ENCODE results near the gene CORIN.

The CORIN gene

GRCh38 chr4:47837908-47838294 is at the start of gene CORIN:
TSS of gene CORIN (minus strand) at chr4:47838067. CDS start at chr4:47837949, 118 bp downstream.
- DNase-seq = no peak

DNA sequence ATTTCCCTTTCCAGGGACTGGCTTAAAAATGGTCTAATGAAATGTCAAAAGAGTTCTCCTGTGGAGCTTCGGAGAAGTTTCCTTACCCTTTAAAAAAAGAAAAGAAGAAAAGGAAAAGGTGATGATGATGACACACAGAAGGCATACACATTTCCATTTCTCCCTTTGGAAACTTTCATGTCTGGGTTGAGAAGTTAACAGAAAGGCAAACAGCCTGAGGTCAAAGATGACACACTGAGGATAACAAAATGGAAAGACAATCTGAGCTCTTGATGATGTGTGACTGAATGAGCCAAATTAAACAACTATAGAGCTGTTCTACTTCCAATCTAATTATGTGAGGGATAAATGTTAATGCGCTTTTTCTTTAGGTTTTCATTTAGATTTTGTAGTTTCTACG is 44.4 kb upstream of the CORIN start:
- DNase-seq = no peak

DNA sequence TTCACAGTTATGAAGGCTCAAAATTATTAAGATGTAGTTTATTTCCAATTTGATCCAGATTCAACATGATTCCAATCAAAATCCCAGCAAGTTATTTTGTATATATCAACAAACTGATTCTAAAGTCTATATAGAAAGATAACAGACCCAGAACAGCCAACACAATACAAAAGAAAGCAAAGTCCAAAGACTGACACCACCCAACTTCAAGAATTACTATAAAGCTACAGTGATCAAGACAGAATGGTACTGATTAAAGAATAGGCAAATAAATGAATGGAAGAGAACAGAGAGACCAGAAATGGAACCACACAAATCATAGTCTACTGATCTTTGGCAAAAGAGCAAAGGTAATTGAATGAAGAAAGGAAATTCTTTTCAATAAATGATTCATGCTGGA is 41.6 kb upstream of the CORIN start:
- DNase-seq = no peak

- no peak for DNase-seq
Observed at GRCh38 chr4:47876784-47877546, 39.1 kb upstream of the CORIN start.

GRCh38 chr4:47876310-47876709 is 38.4 kb upstream of the CORIN start:
- DNase-seq = no peak

GRCh38 chr4:47873877-47874541 is 36.1 kb upstream of the CORIN start:
- no peak for DNase-seq

DNA sequence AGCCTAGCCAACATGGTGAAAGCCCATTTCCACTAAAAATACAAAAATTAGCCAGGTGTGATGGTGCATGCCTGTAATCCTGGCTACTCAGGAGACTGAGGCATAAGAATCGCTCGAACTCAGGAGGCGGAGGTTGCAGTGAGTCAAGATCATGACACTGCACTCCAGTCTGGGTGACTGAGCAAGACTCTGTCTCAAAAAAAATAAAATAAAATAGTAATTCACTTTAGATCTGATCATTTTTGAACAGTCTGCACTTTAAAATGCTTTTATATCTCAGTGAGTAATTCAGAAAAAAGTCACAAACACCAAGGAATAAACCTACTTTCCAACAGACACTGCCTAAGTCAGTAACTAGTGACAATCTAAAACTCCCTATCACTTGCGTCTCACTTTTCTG is 25.6 kb upstream of the CORIN start:
- DNase-seq = no peak

GRCh38 chr4:47862297-47862696 is 24.4 kb upstream of the CORIN start:
- no peak for DNase-seq

DNA sequence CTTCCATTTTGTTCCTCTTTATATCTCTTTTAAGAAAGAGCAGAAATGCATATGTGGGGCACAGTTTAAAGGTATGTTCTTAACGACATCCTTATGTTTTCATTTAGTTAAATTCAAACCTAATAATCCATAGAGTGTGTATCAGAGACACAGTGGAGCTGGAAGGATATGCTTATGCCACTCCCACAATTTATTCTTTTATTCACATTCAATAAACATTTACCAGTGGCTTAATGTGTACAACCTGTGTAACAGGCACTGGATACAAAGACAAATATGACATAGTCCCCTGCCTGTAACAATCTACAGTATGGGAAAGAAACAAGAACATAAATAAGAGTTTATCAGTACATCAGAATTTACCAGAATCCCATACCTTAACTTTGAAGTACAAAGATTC is 22.4 kb upstream of the CORIN start:
- no peak for DNase-seq

- DNase-seq = no peak
Observed at GRCh38 chr4:47858006-47858405, 20.1 kb upstream of the CORIN start.

GRCh38 chr4:47856713-47857112 is 18.8 kb upstream of the CORIN start:
- no peak for DNase-seq

DNA sequence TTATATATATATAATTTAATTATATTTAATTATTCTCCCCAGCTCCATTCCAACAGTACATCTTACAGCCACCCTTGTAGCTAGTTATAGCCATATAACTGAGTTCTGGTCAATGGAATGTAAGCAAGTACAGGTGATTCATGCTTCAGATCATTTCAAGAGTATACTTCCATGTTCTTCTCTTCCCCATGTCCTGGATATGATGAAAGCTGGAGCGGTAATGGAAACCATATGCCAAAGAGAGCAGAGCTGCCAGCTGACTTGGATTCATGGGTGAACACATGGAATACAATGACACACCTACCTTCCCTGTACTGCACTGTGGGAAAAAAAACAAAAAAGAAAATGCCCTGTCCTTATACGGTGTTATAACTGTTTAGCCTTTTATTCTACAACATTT is 17.5 kb upstream of the CORIN start:
- no peak for DNase-seq

DNA sequence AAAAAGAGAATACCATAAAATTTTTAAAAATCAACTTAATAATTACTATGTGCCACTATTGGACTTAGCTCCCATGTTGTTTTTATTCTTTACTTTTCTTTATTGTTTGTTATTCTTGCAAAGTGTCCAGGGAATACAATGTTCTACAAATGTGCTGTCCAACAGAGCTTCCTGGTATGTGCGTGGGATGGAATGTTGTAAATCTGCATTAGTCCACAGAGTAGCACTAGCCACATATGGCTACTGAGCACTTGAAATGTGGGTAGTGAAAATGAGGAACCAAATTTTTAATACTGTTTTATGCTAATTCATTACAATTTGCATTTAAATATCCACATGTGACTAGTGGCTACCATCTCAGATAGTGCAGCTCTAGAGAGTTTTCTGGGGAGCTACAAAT is 14.3 kb upstream of the CORIN start:
- no peak for DNase-seq

GRCh38 chr4:47849466-47849865 is 11.6 kb upstream of the CORIN start:
- DNase-seq = no peak

DNA sequence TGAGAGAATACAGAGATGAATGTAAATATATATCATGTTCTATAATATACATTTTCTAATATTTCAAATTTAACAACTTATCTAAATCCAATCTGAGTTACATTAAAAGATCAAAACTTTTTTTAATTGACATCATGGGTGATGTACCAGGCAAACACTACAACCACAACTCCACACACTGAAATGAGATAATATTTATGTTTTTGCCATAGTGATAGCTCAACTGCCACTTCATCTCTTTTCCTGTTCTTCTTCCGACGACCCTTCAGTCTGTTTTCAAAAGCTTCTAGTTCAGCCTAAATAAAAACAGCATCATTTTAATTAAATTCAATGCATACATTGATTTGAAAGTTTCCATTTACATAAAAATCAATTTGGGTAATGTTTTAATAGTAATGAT is 10.2 kb upstream of the CORIN start:
- no peak for DNase-seq

DNA sequence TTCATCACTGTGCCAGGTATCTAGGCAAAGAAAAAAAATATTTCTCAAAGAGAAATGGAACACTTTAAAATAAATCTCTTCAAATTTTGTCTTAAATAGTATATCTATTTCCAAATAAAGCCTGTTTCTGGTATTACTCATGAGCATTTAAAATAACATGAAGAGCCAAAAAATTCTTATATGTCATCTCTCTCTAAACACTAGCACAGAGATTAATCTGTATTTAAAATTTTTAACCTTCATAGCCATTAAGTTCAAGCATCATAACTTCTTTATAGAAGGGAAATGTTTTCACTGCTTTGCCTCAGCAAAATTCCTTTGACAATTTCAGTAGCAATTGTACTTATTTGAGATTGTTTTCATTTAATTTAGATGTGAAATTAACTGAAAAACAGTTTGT is 5.1 kb upstream of the CORIN start:
- DNase-seq = no peak

DNA sequence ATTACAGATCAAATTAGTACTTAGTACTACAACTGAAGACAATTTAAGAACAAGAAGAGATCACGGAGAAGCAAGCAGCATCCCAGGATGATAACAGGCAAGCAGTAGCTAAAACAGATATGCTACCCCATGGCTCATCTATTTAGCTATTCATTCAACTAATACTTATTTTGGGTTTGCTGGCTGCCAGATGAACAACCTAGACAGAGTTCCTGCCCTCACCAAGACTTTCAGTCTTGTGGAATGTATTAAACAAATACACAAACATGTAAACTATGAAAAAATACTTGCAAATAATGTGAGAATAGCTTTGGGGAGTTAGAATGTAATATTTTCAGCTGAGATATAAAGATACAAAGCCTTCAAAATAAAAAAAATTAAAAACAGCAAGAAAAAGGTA is 2.4 kb upstream of the CORIN start:
- no peak for DNase-seq

- no peak for DNase-seq
Observed at GRCh38 chr4:47839259-47839658, 1.4 kb upstream of the CORIN start.

DNA sequence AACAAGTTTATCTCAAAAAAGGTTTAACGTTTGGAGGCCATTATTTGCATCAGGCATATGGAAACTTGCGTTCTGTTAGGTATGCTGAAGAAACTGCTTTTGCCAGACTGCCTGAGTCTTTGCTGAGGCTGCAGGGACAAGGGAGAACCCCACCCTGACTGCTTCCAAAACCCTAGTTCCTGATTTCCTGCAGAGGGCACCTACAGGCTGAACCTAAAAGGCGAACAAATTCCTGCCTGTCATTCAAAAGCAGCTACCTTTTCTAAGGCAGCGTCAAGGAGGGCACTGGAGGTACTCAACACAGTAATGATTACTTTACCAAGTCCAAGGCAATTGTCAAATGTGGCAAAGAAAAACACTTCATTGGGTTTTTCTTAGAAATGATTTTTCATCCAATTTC is 578 bp upstream of the CORIN start:
- DNase-seq = no peak

GRCh38 chr4:47837094-47837907 is 566 bp downstream of the CORIN start:
- DNase-seq = no peak

DNA sequence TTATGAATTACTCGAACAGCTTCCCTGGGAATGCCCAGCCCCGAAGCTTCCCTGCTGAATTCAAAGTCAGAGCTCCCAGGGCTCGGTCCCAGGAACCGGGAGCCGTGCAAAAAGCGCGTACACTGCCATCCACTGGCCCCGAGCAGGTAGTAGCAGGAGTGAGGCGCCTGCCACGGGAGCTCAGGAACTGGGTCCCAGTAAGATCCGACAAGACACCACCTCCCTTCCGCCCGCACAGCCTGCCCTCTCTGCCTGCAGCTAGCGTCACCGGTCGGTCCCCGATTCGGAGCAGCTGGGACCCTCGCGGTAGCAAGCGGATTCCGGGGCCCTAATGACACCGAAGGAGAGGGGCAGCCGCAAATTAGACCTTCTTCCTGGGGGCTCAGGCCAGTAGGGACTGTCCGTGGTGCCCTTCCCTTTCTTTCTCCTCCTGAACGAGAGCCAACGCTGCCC is 1.2 kb downstream of the CORIN start:
- peak; percentile 44 for DNase-seq

- no peak for DNase-seq
Observed at GRCh38 chr4:47835494-47835893, 2.4 kb downstream of the CORIN start.

DNA sequence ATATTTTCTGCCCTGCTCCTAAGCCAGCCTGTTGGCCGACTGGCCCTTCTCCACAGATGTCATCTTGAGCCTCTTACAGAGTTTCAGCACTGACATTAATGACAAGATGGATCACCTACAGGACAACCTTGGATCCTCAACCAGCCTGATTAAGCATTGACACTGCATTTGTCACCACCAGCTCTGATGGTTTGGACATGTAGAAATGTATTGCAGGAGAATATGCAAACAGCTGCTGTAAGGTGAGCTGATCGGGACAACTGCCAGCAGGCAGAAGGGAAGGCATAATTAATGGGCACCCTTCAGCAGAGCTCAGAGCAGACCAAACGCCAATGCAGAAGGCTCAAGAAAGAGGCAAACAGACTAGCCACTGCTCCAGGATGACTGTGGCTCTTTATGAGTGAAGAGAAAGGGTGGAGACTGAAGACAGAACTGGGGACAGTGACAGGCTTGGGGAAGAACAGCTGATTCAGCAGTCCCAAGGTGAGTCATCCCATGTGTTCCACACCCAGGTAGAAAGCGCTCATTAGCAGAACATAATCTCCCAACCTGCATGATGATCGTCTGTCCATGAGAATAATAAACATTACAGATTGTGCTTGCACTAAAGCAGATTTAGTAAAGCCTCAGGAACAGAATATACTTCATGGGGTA is 6.7 kb downstream of the CORIN start:
- DNase-seq = no peak

Measured in 8988T (cell line).